Kidney (tissue), 14 donors: ENCODE results near the gene COPZ1. TPM values are rescaled to one million over a fixed set of nuclear protein-coding genes. Genes with fewer than 3 reads are reported as not detected.
A peak's percentile ranks its signal among the peaks of the same experiment; 100 is the strongest.

Experiments used
- DNase-seq, 5 donors: peaks; one replicate each; pipeline ENCODE4 v3.0.0-alpha.2; 2013 to 2020
- FAIRE-seq: peaks from 2 replicates; lab custom pipeline; 2012; peaks lifted over from hg19 to GRCh38; lab: Jason Lieb, UNC
- H3K27ac ChIP-seq, 2 donors: one replicate each; pipeline ENCODE4 v1.7.0; 2013; ENCODE audit warnings: low read depth in 2 of 2, low read length in 2 of 2, inconsistent platforms in 1 of 2
- H3K27me3 ChIP-seq: one replicate; pipeline ENCODE4 v1.7.1; 2013; ENCODE audit warnings: low read length, inconsistent platforms; ENCODE audit not compliant: control insufficient read depth, insufficient read depth
- H3K36me3 ChIP-seq, 3 donors: one replicate each; pipeline versions ENCODE4 v1.7.0 to v1.7.1; 2013; ENCODE audit warnings: low read length in 3 of 3, control low read depth in 1 of 3, inconsistent platforms in 1 of 3; ENCODE audit not compliant: insufficient read depth in 3 of 3, control insufficient read depth in 2 of 3
- H3K4me1 ChIP-seq, 3 donors: one replicate each; pipeline versions ENCODE4 v1.7.0 to v1.7.1; 2013; ENCODE audit warnings: low read length in 3 of 3, inconsistent platforms in 1 of 3, low read depth in 1 of 3; ENCODE audit not compliant: control insufficient read depth in 2 of 3, insufficient read depth in 2 of 3
- H3K4me3 ChIP-seq, 3 donors: one replicate each; pipeline versions ENCODE4 v1.7.0 to v1.8.1; 2013; ENCODE audit warnings: low read length in 3 of 3, control low read depth in 1 of 3, inconsistent platforms in 1 of 3
- H3K9ac ChIP-seq, 3 donors: one replicate each; pipeline versions ENCODE4 v1.7.0 to v1.7.1; 2013; ENCODE audit warnings: low read length in 3 of 3, control low read depth in 1 of 3, inconsistent platforms in 1 of 3
- H3K9me3 ChIP-seq, 3 donors: one replicate each; pipeline versions ENCODE4 v1.7.0 to v1.7.1; 2013; ENCODE audit warnings: low read length in 3 of 3, control low read depth in 1 of 3, inconsistent platforms in 1 of 3; ENCODE audit not compliant: control insufficient read depth in 2 of 3, insufficient read depth in 1 of 3
- intact Hi-C: fragments of 100-400 bp; cut with DNase I; formaldehyde crosslinking; loops from one replicate; pipeline ENCODE4 v1.11.1; 2022
- polyA plus RNA-seq: library from polyadenylated mRNA; stranded (reverse); fragments of 350-450 nt; fragmentation: Illumina TruSeq; extraction: RNeasy Lipid Tissue Mini Kit (QIAGEN cat#74804); gene quantifications from one replicate; pipeline ENCODE4 v1.2.3, GENCODE V29; 2014; ENCODE audit warnings: low read depth, low replicate concordance; ENCODE audit not compliant: insufficient read depth
- total RNA-seq: library from RNA; stranded (reverse); fragmentation: NEBNext Ultra II Directional; extraction: Animal tissue kit (Norgen Biotek cat#: 25700); gene quantifications from one replicate; pipeline ENCODE4 v1.2.1, GENCODE V29; 2021
- TF ChIP-seq, protein P1 (sequence below): IDR thresholded peaks from 3 replicates; pipeline ENCODE4 v1.5.1; 2012; ENCODE audit warnings: mild to moderate bottlenecking, moderate library complexity, borderline replicate concordance; ENCODE audit not compliant: insufficient read depth; ENCODE audit errors: extremely low read depth
- donor health status: control.
- donor health status: control.
- donor health status: control.
- donor health status: control.
- donor health status: control.
- donor health status: DM: yes; HTN: yes; CAD: no.
- donor health status: Normal renal cell carcinoma (clear cell type).

The COPZ1 gene
- total and polyA plus RNA-seq, 2 donors from 2014 or later = 141 to 181 TPM

DNA sequence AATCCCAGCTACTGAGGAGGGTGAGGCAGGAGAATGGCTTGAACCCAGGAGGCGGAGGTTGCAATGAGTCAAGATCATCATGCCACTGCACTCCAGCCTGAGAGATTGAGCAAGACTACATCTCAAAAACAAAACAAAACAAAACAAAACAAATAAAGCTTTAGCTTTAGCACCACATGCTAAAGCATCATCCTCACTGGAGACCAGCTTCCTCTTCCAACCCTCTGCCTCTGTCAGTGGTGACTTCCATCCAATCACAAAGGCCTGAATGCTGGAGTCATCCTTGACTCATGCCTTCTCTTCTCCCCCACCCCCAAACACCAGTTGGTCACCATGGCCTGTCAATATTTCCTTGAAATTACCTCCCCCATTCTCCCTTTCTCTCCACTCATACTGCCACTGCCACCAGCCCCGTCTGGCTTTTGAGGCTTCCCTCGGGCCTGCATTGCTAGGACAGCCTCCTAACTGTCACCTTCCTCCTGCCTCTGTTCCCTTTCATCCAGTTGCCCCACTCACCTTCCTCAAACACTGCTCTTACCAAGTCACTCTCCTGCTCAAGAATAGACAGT is 58.2 kb downstream of the COPZ1 start:
- Histone ChIP-seq H3K36me3 (no peaks in the 10 kb centered on the region), H3K4me3 (no peak overlapping the region), H3K9ac (no peak overlapping the region), H3K9me3 (no peaks in the 10 kb centered on the region), H3K27ac (no peak overlapping the region), H3K4me1 (peaks cover 0 to 18% (median 11%) of the 10 kb centered on the region in 3 donors), H3K27me3 (no peaks in the 10 kb centered on the region)
- TF ChIP-seq, protein P1, sequence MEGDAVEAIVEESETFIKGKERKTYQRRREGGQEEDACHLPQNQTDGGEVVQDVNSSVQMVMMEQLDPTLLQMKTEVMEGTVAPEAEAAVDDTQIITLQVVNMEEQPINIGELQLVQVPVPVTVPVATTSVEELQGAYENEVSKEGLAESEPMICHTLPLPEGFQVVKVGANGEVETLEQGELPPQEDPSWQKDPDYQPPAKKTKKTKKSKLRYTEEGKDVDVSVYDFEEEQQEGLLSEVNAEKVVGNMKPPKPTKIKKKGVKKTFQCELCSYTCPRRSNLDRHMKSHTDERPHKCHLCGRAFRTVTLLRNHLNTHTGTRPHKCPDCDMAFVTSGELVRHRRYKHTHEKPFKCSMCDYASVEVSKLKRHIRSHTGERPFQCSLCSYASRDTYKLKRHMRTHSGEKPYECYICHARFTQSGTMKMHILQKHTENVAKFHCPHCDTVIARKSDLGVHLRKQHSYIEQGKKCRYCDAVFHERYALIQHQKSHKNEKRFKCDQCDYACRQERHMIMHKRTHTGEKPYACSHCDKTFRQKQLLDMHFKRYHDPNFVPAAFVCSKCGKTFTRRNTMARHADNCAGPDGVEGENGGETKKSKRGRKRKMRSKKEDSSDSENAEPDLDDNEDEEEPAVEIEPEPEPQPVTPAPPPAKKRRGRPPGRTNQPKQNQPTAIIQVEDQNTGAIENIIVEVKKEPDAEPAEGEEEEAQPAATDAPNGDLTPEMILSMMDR = no peak
- intact Hi-C loops = no loop called here
- FAIRE-seq (no peak), DNase-seq (no peak)

DNA sequence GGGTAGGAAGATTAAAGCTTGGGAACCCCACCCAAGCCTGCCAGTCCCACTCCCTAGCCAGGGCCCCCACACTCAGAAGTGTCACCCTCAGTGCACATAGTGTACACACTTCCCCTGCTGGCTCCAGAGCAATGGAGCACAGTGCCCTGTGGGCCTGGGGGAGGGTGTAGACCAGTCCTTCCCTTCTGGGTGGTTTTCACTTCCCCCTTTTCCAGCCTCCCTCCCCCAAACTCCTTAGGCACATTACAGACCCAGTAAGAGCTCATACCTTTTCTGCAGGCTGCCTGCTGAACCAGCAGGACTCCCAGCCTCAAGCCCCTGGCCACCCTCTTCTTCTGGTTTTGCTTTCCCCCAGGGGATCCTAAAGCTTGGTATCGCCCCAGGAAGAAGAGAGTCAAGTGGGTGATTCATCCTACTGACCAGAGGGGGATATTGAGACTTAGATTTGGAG is 59.7 kb downstream of the COPZ1 start, which contains the start of gene ZNF385A:
TSS of gene ZNF385A (minus strand) at position 143 of the 451 bp plus-strand sequence. CDS start 219 bp downstream, outside the sequence.
- DNase-seq = peak in 1 of 5 donors; percentile 28
- no peak within 1 kb of the TSS for H3K4me3 ChIP-seq
- H3K27ac ChIP-seq = no peak within 1 kb of the TSS

DNA sequence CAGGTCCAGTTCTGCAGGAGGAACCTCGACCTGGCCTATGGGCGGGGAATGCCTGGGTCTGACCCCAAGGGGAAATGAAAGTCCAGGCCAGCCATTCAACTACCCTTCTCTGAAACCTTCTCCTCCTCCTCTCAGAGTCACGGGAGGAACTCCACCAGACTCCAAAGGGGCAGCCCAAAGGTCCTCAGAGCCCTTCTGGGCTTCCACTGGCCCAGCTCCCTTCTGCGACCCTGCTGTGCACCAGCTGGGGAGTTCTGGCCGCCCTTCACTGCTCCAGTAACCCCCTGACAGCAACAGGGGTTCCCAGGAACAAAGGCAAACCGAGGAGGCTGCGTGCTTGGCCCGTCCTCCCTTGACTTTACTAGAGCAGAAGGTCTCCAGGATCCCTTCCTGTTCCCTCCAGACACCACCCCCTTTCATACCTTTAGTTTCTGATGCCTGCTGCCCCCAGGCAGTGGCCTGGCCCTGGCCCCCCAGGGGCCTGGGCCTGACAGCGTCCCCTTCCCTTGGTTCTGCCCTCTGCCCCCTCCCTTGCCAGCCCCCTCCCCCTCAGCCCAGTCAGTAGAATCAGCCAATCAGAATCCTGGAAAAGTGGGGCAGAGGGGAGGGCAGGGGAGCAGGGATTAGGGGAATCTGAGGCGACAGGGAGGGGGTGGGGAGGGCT is 60.5 kb downstream of the COPZ1 start:
- no peaks in the 10 kb centered on the region for H3K36me3 ChIP-seq
- H3K4me1 ChIP-seq = peaks cover 0 to 13% (median 4%) of the 10 kb centered on the region in 3 donors
- intact Hi-C loops = no loop called here
- H3K9ac ChIP-seq = no peak overlapping the region
- TF ChIP-seq, protein P1 = no peak
- no peaks in the 10 kb centered on the region for H3K9me3 ChIP-seq
- DNase-seq (no peak), FAIRE-seq (no peak)
- no peaks in the 10 kb centered on the region for H3K27me3 ChIP-seq
- no peak overlapping the region for H3K27ac ChIP-seq
- H3K4me3 ChIP-seq = no peak overlapping the region

More for the DNA sequence above, 59.7 kb downstream of the COPZ1 start, which contains the start of gene ZNF385A:
- H3K9ac ChIP-seq = no peak within 1 kb of the TSS
- FAIRE-seq = no peak
- intact Hi-C loops = no loop called here
- no peaks in the 10 kb centered on the region for H3K9me3 ChIP-seq
- TF ChIP-seq, protein P1 = no peak
- H3K27me3 ChIP-seq = no peaks in the 10 kb centered on the region
- H3K36me3 ChIP-seq = no peaks in the 10 kb centered on the region
- H3K4me1 ChIP-seq = peaks cover 0 to 13% (median 8%) of the 10 kb centered on the region in 3 donors
